Lower leg skin (tissue), 3 donors: Measurements from ENCODE around the gene C12orf57.

Experiments
- POLR2A ChIP-seq, 2 donors: fragments of 450-650 bp; IDR thresholded peaks; one replicate each; pipeline ENCODE4 v1.6.1; 2016 to 2017; ENCODE audit warnings: antibody characterized with exemption in 2 of 2, mild to moderate bottlenecking in 1 of 2, moderate library complexity in 1 of 2
- TF ChIP-seq, protein P1 (sequence below), 3 donors: fragments of 450-650 bp; IDR thresholded peaks; one replicate each; pipeline ENCODE4 v1.5.1; 2016; ENCODE audit warnings: antibody characterized with exemption in 3 of 3, mild to moderate bottlenecking in 3 of 3, moderate library complexity in 2 of 3

DNA sequence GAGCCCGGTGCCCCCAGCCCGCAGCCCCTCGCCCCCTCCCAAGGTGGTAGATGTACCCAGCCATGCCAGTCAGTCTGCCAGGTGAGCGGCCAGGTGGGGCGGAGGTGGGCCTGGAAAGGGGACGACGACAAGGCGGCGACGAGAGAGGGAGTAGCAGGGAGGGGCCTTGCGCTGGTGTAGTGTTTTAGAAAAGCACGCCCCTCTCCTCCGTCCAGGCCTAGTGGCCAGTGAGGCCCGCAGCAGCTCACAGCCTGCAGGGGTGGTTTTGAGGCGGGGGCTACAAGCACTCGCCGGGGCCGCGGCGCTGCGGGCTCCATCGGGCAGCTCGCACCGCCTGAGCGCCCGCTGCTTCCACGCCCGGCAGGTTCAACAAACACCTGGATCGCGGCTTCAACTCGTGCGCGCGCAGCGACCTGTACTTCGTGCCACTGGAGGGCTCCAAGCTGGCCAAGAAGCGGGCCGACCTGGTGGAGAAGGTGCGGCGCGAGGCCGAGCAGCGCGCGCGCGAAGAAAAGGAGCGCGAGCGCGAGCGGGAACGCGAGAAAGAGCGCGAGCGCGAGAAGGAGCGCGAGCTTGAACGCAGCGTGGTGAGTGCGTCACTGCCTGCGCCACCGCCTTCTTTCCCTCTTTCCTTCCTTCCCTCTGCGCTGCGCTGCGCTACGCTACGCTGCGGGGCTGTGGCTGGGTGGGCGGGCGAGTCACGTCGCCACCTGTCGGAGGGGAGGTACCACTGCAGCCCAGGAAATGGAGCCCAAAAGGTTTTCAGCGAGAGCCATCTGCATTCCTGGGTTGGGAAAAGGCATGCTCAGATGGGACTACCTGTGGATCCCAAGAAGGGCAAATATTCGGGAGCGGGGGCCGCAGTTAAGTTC lies 6.1 kb upstream of the C12orf57 start:
- TF ChIP-seq, protein P1, sequence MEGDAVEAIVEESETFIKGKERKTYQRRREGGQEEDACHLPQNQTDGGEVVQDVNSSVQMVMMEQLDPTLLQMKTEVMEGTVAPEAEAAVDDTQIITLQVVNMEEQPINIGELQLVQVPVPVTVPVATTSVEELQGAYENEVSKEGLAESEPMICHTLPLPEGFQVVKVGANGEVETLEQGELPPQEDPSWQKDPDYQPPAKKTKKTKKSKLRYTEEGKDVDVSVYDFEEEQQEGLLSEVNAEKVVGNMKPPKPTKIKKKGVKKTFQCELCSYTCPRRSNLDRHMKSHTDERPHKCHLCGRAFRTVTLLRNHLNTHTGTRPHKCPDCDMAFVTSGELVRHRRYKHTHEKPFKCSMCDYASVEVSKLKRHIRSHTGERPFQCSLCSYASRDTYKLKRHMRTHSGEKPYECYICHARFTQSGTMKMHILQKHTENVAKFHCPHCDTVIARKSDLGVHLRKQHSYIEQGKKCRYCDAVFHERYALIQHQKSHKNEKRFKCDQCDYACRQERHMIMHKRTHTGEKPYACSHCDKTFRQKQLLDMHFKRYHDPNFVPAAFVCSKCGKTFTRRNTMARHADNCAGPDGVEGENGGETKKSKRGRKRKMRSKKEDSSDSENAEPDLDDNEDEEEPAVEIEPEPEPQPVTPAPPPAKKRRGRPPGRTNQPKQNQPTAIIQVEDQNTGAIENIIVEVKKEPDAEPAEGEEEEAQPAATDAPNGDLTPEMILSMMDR (IDR thresholded peaks at IDR 0.05): peak in 1 of 3 donors; percentile 85
- peak in 1 of 2 donors; percentile 46 for TF ChIP-seq POLR2A (IDR thresholded peaks at IDR 0.05)
